Left ventricle myocardium inferior (tissue), 1 donor: ENCODE results near the gene ERVFRD-1. TPM values are rescaled to one million over a fixed set of nuclear protein-coding genes. Genes with fewer than 3 reads are reported as not detected.
"Not testable (repeated sequence)": the region's sequence is repeated elsewhere in the genome, so short reads cannot be mapped to it uniquely, and the experiment has no call there.

Experiments used
- DNase-seq: peaks from one replicate; pipeline ENCODE4 v3.0.0-alpha.2; 2020
- H3K27ac ChIP-seq: fragments of 200-600 bp; replicated peaks from 2 replicates; pipeline ENCODE4 v1.8.0; 2021
- H3K27me3 ChIP-seq: fragments of 200-600 bp; 2 replicates; pipeline ENCODE4 v1.8.0; 2021; ENCODE audit warnings: low read depth
- H3K36me3 ChIP-seq: fragments of 200-600 bp; 2 replicates; pipeline ENCODE4 v1.8.0; 2021
- H3K4me1 ChIP-seq: fragments of 200-600 bp; 2 replicates; pipeline ENCODE4 v1.8.0; 2021
- H3K4me3 ChIP-seq: fragments of 200-600 bp; 2 replicates; pipeline ENCODE4 v1.8.0; 2021; ENCODE audit warnings: mild to moderate bottlenecking, moderate library complexity
- H3K9me3 ChIP-seq: fragments of 200-600 bp; replicated peaks from 2 replicates; pipeline ENCODE4 v1.8.0; 2021
- CTCF ChIP-seq: fragments of 200-600 bp; IDR thresholded peaks from 2 replicates; pipeline ENCODE4 v1.8.0; 2021; ENCODE audit warnings: antibody characterized with exemption, mild to moderate bottlenecking, borderline replicate concordance
- intact Hi-C: fragments of 100-400 bp; cut with micrococcal nuclease; formaldehyde crosslinking; loops from one replicate; pipeline ENCODE4 v1.11.0; 2022
- total RNA-seq: library from RNA; stranded (reverse); fragmentation: NEBNext Ultra II Directional; extraction: Animal tissue kit (Norgen Biotek cat#: 25700); gene quantifications from one replicate; pipeline ENCODE4 v1.2.1, GENCODE V29; 2021
- donor health status: DM: no; HTN: yes; CAD: no; lungs with severe emphysema.

Gene ERVFRD-1
- total RNA-seq, 1 donor from 2014 or later: not detected

GRCh38 chr6:11093626-11094410, 17.7 kb downstream of the ERVFRD-1 start, which contains the start of gene SMIM13:
SMIM13 (plus strand) TSS chr6:11093834; CDS start chr6:11094314, 480 bp downstream.
- Histone ChIP-seq H3K9me3 (no peaks in the 10 kb centered on the region), H3K36me3 (no peaks in the 10 kb centered on the region), H3K4me3 (peak within 1 kb of the TSS; percentile 100), H3K27me3 (no peaks in the 10 kb centered on the region), H3K4me1 (peaks cover 29% of the 10 kb centered on the region), H3K27ac (peak within 1 kb of the TSS; percentile 100)
- peak; percentile 98 for DNase-seq
- intact Hi-C loops: no loop called here
- peak; percentile 68 for TF ChIP-seq CTCF

GRCh38 chr6:11093376-11093625, 18.2 kb downstream of the ERVFRD-1 start:
- Histone ChIP-seq H3K4me3 (peak overlapping the region; percentile 100), H3K27me3 (no peaks in the 10 kb centered on the region), H3K36me3 (no peaks in the 10 kb centered on the region), H3K27ac (peak overlapping the region; percentile 100), H3K4me1 (peaks cover 29% of the 10 kb centered on the region), H3K9me3 (no peaks in the 10 kb centered on the region)
- TF ChIP-seq CTCF: no peak
- intact Hi-C loops: no loop called here
- DNase-seq: no peak

- TF ChIP-seq CTCF: no peak
These were observed 18.7 kb downstream of the ERVFRD-1 start for GRCh38 chr6:11092668-11093375.

GRCh38 chr6:11091141-11091540, 20.4 kb downstream of the ERVFRD-1 start:
- H3K4me3 ChIP-seq, DNase-seq, H3K27ac ChIP-seq, H3K36me3 ChIP-seq, intact Hi-C loops, H3K9me3 ChIP-seq: not testable (repeated sequence)
- peaks cover 11% of the 10 kb centered on the region for H3K27me3 ChIP-seq
- peaks cover 27% of the 10 kb centered on the region for H3K4me1 ChIP-seq

More at GRCh38 chr6:11092668-11093375, 18.7 kb downstream of the ERVFRD-1 start:
- peak overlapping the region; percentile 100 for H3K4me3 ChIP-seq
- peak overlapping the region; percentile 100 for H3K27ac ChIP-seq
- intact Hi-C loops: no loop called here
- no peaks in the 10 kb centered on the region for H3K9me3 ChIP-seq
- H3K27me3 ChIP-seq: no peaks in the 10 kb centered on the region
- no peak for DNase-seq
- H3K4me1 ChIP-seq: peaks cover 29% of the 10 kb centered on the region
- no peaks in the 10 kb centered on the region for H3K36me3 ChIP-seq

- intact Hi-C loops: no loop called here
- H3K27me3 ChIP-seq: peaks cover 20% of the 10 kb centered on the region
- no peak for TF ChIP-seq CTCF
These were observed 21.8 kb downstream of the ERVFRD-1 start for GRCh38 chr6:11089695-11090094.

GRCh38 chr6:11087141-11087812, 24.2 kb downstream of the ERVFRD-1 start:
- H3K9me3 ChIP-seq, H3K27ac ChIP-seq, DNase-seq, H3K36me3 ChIP-seq, H3K4me3 ChIP-seq, intact Hi-C loops, H3K4me1 ChIP-seq: not testable (repeated sequence)
- peaks cover 24% of the 10 kb centered on the region for H3K27me3 ChIP-seq

More at GRCh38 chr6:11089695-11090094, 21.8 kb downstream of the ERVFRD-1 start:
- peaks cover 13% of the 10 kb centered on the region for H3K4me1 ChIP-seq
- no peak overlapping the region for H3K4me3 ChIP-seq
- H3K36me3 ChIP-seq: no peaks in the 10 kb centered on the region
- no peak for DNase-seq
- H3K9me3 ChIP-seq: no peaks in the 10 kb centered on the region
- no peak overlapping the region for H3K27ac ChIP-seq
